Measurements from ENCODE around the gene DDX41. TPM values are rescaled to one million over a fixed set of nuclear protein-coding genes. Genes with fewer than 3 reads are reported as not detected.

DDX41 gene
- total and polyA plus RNA-seq, 2 of the 13 experiments (the other 11 are each of a cell fraction or from before 2014, with no cell fraction given) = 62.8 to 105 TPM

DNA sequence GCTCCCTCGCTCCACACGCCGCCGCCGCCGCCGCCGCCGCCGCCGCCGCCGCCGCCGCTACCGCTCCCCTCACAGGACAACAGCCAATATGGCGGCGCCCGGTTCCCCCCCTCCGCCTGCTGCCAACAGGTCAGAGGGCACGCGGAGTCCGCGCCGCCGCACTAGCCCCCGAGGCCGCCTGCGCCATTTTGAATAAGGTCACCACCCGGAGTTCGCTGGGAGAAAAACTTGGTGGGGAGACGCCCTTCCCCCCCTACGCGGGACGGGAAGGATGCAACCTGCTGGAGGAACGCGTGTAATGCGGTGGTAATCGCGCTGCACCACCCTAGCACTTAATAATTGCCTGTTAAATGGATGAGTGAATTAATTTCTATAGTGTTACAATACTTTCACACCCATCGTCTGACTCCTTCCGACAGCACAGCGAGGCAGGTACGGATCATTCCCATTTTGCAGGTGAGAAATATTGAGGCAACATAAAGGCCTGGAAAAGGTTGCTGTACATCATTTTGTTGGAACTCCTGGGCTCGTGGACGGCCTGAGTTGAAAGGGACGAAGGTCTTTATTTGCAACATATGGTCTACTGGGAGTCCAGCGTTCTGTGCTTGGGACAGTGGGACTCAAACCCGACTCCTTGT, 37.8 kb upstream of the DDX41 start, which contains the start of gene FAM193B (continued):
- TF ChIP-seq, protein P1, sequence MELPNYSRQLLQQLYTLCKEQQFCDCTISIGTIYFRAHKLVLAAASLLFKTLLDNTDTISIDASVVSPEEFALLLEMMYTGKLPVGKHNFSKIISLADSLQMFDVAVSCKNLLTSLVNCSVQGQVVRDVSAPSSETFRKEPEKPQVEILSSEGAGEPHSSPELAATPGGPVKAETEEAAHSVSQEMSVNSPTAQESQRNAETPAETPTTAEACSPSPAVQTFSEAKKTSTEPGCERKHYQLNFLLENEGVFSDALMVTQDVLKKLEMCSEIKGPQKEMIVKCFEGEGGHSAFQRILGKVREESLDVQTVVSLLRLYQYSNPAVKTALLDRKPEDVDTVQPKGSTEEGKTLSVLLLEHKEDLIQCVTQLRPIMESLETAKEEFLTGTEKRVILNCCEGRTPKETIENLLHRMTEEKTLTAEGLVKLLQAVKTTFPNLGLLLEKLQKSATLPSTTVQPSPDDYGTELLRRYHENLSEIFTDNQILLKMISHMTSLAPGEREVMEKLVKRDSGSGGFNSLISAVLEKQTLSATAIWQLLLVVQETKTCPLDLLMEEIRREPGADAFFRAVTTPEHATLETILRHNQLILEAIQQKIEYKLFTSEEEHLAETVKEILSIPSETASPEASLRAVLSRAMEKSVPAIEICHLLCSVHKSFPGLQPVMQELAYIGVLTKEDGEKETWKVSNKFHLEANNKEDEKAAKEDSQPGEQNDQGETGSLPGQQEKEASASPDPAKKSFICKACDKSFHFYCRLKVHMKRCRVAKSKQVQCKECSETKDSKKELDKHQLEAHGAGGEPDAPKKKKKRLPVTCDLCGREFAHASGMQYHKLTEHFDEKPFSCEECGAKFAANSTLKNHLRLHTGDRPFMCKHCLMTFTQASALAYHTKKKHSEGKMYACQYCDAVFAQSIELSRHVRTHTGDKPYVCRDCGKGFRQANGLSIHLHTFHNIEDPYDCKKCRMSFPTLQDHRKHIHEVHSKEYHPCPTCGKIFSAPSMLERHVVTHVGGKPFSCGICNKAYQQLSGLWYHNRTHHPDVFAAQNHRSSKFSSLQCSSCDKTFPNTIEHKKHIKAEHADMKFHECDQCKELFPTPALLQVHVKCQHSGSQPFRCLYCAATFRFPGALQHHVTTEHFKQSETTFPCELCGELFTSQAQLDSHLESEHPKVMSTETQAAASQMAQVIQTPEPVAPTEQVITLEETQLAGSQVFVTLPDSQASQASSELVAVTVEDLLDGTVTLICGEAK (IDR thresholded peaks at IDR 0.05) = no peak
- TF ChIP-seq, protein P1 (CRISPR knock-in tag; IDR thresholded peaks at IDR 0.05) = peak; percentile 50; the same call in 1 of the 2 replicates
- TF ChIP-seq DNMT1 (CRISPR knock-in tag; IDR thresholded peaks at IDR 0.05) (0 out of 2 replicates have a peak, but pooled peaks have one; percentile 40), HOXD1 (CRISPR knock-in tag; IDR thresholded peaks at IDR 0.05) (peak; percentile 66; the same call in 1 of the 2 replicates), ZFYVE20 (CRISPR knock-in tag; IDR thresholded peaks at IDR 0.05; ENCODE audit: borderline replicate concordance, low read depth) (no peak), PLRG1 (conservative IDR thresholded peaks at IDR 0.05) (no peak), SP2 (CRISPR knock-in tag; IDR thresholded peaks at IDR 0.05) (no peak), ZMAT3 (CRISPR knock-in tag; conservative IDR thresholded peaks at IDR 0.05) (peak; percentile 47; the same call in 1 of the 2 replicates), ZBTB7B (CRISPR knock-in tag; IDR thresholded peaks at IDR 0.05) (peak; percentile 43; the same call in 1 of the 2 replicates), ISL2 (CRISPR knock-in tag; IDR thresholded peaks at IDR 0.05) (peak; percentile 56; the same call in 1 of the 2 replicates)
- TF ChIP-seq, protein P2, sequence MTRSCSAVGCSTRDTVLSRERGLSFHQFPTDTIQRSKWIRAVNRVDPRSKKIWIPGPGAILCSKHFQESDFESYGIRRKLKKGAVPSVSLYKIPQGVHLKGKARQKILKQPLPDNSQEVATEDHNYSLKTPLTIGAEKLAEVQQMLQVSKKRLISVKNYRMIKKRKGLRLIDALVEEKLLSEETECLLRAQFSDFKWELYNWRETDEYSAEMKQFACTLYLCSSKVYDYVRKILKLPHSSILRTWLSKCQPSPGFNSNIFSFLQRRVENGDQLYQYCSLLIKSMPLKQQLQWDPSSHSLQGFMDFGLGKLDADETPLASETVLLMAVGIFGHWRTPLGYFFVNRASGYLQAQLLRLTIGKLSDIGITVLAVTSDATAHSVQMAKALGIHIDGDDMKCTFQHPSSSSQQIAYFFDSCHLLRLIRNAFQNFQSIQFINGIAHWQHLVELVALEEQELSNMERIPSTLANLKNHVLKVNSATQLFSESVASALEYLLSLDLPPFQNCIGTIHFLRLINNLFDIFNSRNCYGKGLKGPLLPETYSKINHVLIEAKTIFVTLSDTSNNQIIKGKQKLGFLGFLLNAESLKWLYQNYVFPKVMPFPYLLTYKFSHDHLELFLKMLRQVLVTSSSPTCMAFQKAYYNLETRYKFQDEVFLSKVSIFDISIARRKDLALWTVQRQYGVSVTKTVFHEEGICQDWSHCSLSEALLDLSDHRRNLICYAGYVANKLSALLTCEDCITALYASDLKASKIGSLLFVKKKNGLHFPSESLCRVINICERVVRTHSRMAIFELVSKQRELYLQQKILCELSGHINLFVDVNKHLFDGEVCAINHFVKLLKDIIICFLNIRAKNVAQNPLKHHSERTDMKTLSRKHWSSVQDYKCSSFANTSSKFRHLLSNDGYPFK (CRISPR knock-in tag; IDR thresholded peaks at IDR 0.05; ENCODE audit: borderline replicate concordance) = peak; percentile 62; the same call in 1 of the 2 replicates
- TF ChIP-seq, protein P3, sequence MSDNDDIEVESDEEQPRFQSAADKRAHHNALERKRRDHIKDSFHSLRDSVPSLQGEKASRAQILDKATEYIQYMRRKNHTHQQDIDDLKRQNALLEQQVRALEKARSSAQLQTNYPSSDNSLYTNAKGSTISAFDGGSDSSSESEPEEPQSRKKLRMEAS (IDR thresholded peaks at IDR 0.05) = 0 out of 2 replicates have a peak, but pooled peaks have one; percentile 36

Data from HepG2 (cell line).